GM12875 (cell line): ENCODE data around the gene MAP4K4.

ENCODE experiments used
- H3K4me3 ChIP-seq: one replicate; pipeline ENCODE4 v1.5.1; 2011; ENCODE audit warnings: low read depth, low read length, control low read depth
- CTCF ChIP-seq: IDR thresholded peaks from 2 replicates; pipeline ENCODE4 v1.5.1; 2011; ENCODE audit warnings: low read depth, mild to moderate bottlenecking, control low read depth, inconsistent platforms, low read length, moderate library complexity, borderline replicate concordance; ENCODE audit not compliant: insufficient read depth

The MAP4K4 gene

GRCh38 chr2:101698844-101699754 is 1.6 kb downstream of the MAP4K4 start:
- TF ChIP-seq CTCF, result no peak
- no peak overlapping the region for H3K4me3 ChIP-seq

GRCh38 chr2:101699755-101700461 is 2.4 kb downstream of the MAP4K4 start:
- TF ChIP-seq CTCF, result no peak
- no peak overlapping the region for H3K4me3 ChIP-seq

DNA sequence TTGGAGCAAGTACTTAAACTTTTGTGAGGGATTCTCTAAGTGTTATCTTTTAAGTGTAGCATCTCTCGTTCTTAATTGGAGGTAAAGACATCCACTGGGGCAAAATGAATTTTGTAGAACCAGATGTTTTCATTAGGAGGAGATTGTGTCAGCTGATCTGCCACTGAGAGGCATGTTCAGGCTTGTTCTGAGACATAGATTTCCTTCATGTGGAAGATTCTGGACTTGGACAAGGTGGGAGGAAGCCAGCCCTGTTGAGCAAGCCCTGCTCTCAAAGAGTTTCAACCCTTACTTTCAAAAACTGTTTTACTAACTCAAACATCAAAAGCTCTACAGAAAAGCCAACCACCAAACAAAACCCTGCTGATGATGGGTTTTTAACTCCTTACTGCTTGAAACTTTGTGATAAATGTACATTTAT is 6.5 kb downstream of the MAP4K4 start:
- TF ChIP-seq CTCF, result no peak
- no peak overlapping the region for H3K4me3 ChIP-seq

DNA sequence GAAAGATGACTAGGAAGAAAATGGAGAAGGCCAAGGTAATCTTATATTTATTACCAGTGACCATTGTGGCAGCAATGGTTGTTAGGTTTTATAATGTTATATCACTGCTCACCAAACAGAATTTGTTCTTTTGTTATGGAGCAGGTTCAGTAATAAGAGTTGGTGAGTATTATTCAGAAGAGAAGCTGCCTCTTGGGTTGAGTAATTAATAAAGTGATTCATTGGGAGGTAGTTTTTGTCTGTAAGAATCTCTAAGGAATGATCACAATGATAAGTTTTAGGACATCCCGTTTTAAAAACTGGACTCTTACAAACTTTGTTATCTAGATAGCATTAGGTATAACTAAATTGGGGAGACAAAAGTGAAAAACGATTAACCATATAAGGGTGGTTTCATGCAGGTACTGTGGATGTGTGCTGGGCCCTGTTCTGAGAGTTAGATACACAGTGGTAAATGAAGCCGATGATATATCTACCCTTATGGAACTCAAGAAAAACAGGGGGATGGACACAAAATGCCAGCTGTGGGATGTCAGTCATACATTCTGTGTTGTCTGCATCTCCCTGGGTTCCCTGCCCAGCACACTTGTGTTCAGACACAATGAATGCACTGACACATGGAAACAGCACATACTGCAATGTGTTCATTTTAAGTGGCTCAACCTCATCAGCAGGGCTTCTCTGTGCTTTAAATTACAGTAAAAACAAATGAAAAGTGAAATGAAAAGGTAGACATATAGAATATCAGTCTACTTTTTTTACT is 7.5 kb downstream of the MAP4K4 start:
- no peak overlapping the region for H3K4me3 ChIP-seq
- TF ChIP-seq CTCF, result no peak

DNA sequence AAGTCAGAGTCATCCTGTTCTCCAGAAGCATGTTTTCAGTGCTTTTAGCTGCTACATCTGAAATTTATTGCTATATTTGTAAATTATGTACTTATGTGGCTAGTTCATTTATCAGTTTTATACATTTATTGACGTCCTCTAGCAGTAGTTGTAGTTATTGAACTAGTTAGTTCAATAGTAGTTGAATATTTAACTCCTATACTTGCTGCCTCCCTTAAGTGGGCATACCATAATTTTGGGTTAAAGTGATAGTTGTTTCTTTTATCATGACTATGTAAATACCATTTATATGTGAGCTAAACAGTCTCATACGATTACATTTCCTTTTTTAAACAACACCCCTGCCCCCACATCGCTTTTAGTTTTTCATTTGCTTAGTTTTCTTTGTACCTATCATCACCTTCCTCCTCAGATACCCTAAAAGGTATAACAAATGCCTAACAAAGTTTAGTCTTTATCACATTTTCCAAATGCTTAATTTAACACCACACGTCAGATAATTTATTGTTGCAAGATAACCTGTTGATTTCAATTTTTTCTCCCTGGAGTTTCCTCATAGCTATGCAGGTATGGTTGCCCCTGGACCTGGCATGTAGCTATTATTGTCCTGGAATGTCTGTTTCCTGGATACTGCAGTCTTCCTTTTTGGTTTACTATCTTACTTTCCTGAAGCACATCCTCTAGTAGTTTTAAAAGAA is 8.8 kb downstream of the MAP4K4 start:
- TF ChIP-seq CTCF, result no peak
- H3K4me3 ChIP-seq, result no peak overlapping the region

GRCh38 chr2:101706819-101707177 is 9.3 kb downstream of the MAP4K4 start:
- H3K4me3 ChIP-seq, result no peak overlapping the region
- TF ChIP-seq CTCF, result no peak
